GM18507 (cell line): ENCODE data around the gene RAB6A.
"Not testable (repeated sequence)": the region's sequence is repeated elsewhere in the genome, so short reads cannot be mapped to it uniquely, and the experiment has no call there.

Source experiments
- DNase-seq: peaks from one replicate; pipeline ENCODE4 v3.0.0; 2011; ENCODE audit warnings: low read depth; ENCODE audit not compliant: insufficient read length; ENCODE audit errors: extremely low spot score
- FAIRE-seq: peaks from 2 replicates; lab custom pipeline; 2011; peaks lifted over from hg19 to GRCh38; lab: Jason Lieb, UNC

Gene RAB6A

DNA sequence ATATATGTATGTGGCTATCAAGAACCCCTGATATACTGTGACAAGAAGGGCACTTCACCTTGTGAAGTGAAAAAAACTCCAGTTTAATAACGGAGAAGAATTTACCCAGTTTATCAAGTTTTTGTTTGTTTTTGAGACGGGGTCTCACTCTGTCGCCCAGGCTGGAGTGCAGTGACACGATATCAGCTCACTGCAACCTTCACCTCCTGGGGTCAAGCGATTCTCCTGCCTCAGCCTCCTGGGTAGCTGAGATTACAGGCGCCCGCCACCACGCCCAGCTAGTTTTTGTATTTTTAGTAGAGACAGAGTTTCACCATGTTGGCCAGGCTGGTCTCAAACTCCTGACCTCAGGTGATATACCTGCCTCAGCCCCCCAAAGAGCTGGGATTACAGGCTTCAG lies 26.9 kb downstream of the RAB6A start:
- DNase-seq, FAIRE-seq: not testable (repeated sequence)

DNA sequence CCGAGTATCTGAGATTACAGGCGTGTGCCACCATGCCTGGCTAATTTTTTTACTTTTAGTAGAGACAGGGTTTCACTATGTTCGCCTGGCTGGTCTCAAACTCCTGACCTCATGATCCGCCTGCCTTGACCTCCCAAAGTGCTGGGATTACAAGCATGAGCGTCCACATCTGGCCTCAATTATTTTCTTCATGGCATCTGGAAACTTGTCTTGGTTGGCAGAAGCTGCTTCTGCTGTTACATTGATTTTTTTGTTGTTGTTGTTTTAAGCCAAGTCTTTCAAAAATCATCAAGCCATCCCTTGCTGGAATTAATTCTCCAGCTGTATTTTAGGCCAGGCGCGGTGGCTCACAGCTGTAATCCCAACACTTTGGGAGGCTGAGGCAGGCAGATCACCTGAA lies 27.9 kb downstream of the RAB6A start:
- not testable (repeated sequence) for DNase-seq, FAIRE-seq

DNA sequence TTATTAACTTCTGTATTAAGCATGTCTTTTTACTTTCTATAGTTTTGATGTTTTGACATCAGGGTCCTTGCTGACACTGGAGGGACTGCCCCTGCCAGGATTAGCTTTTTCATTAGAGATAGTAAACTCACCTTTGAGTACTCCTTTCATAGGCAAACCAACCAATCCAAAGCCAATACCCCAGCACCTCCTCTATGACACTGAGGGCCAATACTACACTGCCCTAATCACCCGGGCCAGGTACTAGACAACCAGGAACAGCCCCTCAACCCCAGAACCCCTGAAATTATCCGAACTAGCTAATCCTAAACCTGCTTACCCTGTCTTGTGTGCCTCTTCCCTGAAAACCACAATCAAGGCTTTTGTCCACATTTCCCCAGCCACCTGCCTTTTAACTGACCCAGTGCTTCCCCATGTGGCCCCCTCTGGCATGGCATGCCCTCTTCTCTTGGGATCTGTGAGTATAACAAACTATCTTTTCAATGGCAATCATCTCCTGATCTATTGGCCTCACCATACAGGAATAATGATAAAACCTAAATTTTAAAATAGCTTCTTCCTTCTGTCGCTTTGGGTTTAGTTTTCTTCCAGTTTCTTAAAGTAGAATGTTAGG lies 31.2 kb downstream of the RAB6A start:
- no peak for FAIRE-seq

DNA sequence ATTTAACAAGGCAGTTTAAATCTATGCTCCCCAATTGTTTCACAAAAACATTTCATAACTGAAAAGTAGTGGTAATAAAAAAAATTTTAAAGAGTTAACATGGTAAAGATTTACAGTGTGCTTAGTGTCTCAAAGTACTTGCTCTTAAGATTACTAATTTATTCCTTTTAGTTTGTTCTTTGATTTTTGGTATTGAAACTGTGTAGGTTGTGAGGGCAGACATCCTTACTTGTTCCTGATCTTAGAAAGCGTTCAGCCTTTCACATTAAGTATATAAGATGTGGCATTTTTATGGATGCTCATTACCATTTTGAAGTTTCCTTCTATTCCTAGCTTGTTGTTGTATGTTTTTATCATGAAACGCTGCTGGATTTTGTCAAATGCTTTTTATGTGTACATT lies 32.9 kb downstream of the RAB6A start:
- FAIRE-seq, result peak; percentile 42
- DNase-seq, result no peak

More for the DNA sequence above, 31.2 kb downstream of the RAB6A start:
- DNase-seq, result no peak

DNA sequence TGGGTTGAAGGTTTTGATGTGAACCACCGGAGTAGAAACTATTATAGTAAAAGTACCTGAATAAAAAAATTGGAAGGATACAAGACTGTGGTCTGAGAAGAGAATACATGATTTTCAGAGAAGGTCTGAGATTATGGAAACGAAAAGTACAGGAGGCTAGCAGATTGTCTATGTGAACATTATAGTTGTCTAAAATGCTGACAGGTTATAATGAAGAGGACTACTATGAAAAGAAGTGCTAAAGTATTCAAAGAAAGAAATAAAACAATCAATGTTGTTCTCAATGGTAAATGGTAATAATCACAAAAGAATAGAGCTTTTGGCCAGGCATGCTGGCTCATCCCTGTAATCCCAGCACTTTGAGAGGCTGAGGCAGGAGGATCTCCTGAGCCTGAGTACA lies 34.0 kb downstream of the RAB6A start:
- no peak for FAIRE-seq
- DNase-seq, result no peak

DNA sequence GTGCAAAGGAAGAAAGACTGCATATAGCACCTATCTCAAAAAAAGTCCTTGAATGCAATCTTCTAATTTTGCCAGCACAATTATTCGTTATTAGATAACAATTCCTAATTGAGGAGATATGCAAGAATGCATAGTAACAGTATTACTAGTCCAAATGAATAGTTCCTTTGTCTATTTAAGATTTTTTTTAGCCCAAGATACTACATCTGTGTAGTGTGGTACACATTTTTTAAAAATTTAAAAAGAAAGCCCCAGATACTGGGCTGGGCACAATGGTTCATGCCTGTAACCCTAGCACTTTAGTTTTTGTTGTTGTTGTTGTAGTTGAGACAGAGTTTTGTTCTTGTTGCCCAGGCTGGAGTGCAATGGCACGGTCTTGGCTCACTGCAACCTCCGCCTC lies 43.7 kb downstream of the RAB6A start:
- FAIRE-seq, result no peak
- DNase-seq, result no peak

DNA sequence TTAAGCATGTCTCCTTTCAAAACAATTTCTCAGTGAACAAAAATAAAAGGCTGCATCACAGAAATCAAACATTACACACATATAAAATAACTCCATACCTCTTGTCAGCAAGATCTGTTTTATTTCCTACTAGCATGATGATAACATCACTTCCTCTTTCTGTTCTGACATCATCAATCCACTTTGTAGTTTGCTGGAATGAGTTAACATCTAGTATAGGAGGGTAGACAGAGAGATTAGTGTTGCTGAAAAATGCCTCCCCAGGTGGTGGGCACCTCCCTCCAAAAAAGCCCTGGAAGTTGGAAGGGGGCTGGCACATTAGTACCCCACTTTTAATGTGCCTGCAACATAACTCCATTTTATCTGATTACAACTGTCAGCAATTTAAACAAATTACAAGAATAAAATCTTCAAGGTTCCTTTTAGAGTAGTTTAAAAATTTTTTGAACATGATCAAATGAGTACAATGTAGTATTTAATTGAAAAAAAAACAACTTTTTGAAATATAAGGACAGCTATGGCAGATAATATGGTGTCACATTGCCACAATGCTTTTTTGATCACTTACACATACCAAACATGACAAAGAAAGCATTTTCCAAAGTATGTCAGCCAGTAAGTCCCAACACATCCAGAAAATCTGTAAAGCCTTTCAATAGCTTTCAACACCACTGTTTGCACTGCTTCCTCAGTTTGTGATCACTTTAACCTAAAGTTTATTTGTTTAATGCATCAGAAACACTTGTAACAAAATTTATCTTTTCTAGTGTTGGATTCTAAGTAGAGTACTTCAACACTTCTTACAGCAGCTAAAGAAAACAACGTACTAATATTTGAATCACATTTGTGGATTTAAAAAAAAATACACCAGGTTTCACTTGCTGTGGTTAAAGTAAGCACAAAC lies 44.5 kb downstream of the RAB6A start:
- FAIRE-seq, result peak; percentile 67
- DNase-seq, result no peak

DNA sequence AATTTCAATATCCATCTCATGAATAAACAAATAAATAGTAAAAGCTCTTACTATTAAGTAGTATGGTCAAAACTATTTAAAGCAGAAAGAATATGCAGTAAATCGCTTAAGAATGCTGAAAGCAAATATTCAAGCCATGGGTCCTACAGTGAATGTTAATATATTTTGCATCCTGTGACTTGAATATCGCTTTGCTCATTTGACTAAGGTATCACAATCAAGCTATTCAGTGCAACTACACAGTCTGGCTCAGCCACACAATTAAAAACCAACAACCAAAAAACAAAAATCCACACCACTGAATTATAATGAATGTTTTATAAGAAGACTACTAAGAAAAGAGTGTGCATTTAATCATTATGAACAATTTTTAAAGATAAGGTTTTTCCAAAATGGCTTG lies 45.3 kb downstream of the RAB6A start:
- DNase-seq (no peak), FAIRE-seq (no peak)

DNA sequence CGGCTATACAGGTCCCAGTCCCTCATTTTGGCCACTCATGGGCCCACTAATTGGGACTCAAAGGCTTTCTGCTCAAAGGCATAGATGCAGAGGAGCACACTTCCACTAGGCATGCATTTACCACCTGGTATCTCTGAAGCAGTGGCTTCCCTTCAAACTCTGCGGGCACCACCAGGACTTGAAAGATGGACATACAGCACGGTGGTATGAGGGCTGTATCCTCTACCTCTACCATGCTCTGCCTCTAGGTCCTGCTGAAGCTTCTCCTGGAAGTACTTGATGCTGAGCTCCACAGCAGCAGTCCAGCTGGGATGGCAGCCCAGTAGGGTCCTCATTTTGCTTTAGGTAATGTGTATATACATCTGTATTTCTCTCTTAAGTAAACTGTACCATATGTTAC lies 49.9 kb downstream of the RAB6A start:
- FAIRE-seq (no peak), DNase-seq (no peak)

DNA sequence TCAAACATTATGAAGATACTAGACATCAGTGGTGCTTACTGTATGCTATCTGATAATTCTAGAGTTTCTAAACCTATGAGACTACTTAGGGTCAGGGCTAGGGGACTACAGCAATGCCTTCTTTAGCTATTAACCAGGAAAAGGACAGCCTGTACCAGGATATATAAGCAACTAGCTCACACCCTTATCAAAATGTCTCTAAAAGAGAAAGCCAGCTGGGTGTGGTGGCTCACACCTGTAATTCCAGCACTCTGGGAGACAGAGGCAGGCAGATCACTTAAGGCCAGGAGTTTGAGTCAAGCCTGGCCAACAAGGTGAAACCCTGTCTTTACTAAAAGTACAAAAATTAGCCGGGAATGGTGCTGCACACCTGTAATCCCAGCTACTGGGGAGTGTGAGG lies 55.8 kb downstream of the RAB6A start:
- DNase-seq (no peak), FAIRE-seq (no peak)

DNA sequence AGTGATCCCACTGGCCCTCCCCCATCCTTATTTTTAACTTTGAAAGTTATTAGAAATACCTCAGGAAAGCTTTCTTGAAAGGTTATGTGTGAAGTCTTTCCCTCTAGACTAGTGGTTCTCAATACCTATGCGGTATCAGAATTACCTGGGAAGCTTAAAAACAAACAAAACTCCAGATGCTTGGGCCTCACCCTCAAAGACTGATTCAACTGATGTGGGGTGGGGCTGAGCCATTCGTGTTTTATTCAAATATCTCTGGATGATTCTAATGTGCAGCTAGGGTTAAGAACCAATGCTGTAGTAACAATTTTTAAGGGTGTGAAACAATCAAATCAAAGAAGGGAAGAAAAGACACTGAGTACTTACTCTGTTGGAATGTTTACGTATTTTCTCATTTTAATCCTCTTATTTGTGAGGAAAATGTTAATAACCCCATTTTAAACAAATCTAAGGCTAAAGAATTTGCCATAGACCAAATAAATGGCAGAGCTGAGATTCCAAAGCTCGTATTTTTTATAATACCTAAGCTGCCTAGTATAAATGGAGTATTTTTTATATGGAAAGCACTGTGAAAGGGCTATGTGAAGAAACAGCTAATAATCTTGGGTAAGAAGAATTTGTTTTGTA lies 66.9 kb downstream of the RAB6A start:
- FAIRE-seq (no peak), DNase-seq (no peak)

DNA sequence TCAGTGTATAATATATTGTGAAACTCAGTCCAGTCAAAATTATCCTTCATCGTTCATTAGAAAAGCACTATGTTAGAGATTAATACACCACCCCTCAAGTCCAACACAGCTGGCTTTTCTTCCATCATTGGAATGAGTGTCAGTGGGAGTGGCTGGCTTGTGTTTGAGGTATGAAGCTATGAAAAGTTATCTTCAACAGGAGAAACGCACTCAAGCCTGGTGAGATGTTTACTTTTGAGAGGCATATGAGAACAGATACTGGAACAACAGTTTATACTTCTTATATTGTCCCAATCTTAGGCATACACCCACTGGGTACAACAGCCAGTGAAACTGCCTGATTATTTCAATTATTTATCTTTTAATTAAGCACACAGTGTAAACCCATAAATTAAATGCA lies 80.2 kb downstream of the RAB6A start:
- FAIRE-seq (no peak), DNase-seq (no peak)

DNA sequence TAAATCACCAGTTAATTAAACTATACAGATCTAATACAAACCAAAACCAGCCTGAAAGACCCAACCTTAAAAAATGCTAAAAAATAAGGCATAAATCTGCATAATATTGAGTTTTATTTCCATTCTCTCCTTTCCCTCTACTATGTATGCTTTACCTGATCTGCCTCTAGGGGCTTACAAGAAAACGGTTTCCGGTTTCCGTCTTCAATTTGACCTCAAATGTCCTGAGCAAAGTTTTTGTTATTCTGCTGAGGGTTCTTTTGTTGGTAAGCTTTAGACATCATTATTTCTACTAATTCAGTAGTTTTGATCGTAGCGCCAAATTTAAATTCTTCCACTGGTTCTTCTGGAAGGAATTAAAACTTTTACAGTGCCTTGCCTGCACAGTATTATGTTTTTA lies 84.3 kb downstream of the RAB6A start:
- not testable (repeated sequence) for DNase-seq, FAIRE-seq

DNA sequence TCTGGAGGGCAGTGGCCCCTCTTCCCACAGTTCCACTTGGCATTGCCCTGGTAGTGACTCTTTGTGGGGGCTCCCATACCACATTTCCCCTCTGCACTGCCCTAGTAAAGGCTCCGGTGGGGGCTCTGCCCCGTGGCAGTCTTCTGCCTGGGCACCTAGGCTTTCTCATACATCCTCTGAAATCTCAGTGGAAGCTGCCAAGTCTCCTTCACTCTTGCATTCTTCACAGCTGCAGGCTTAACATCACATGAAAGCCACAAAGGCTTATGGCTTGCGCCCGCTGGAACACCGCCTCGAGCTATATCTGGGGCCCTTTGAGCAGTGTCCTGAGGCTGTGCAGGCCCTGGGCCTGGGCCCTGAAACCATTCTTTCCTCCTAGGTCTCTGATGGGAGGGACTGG lies 89.2 kb downstream of the RAB6A start:
- DNase-seq, result no peak

DNA sequence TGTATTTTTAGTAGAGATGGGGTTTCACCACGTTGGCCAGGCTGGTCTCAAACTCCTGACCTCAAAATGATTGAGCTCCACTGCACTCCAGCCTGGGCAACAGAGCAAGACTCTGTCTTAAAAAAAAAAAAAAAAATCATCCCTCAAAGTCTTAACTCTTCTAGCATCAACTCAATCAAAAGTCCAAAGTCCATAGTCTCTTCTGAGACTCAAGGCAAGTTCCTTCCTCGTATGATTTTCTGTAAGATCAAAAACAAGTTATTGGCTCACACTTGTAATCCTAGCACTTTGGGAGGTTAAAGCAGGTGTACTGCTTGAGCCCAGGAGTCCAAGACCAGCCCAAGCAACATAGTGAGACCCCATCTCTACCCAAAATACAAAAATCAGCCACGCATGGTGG lies 90.1 kb downstream of the RAB6A start:
- FAIRE-seq (no peak), DNase-seq (no peak)

More for the DNA sequence above, 89.2 kb downstream of the RAB6A start:
- no peak for FAIRE-seq

DNA sequence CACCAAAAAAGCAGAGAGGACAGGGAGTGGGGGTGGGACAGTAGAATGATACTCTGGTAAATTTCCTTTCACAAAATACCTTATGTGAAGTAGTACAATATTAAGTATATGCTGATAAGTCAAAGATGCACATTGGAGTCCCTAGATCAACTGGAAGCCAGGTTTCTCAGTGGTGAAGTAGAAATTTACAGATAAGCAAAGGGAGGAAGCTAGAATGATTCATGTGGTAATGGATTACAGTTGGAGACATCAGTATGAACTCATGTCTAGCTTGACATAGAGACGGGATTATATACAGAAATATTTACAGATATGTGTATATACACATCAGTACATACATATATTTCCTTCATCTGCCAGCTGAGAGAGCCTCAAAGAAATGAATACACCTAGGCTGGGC lies 93.0 kb downstream of the RAB6A start:
- no peak for FAIRE-seq
- DNase-seq, result no peak

DNA sequence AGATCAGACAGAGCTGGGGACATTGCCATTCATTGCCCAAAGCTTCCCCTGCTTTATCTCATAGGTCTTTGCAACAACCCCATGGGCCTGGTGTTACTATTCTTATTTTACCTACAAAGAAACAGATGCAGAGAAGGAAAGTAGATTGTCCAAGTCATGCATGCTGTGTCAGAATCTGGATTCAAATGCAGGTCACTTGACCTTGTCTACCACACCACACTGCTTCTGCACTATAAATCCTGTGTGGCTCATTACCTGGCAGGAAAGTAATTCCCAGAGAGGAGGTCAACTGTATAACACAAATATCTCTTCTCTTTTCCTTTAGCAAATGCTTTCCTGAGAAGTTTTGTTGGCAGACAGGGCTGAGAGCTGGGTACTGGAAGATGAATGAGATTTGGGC lies 96.0 kb downstream of the RAB6A start:
- no peak for FAIRE-seq

DNA sequence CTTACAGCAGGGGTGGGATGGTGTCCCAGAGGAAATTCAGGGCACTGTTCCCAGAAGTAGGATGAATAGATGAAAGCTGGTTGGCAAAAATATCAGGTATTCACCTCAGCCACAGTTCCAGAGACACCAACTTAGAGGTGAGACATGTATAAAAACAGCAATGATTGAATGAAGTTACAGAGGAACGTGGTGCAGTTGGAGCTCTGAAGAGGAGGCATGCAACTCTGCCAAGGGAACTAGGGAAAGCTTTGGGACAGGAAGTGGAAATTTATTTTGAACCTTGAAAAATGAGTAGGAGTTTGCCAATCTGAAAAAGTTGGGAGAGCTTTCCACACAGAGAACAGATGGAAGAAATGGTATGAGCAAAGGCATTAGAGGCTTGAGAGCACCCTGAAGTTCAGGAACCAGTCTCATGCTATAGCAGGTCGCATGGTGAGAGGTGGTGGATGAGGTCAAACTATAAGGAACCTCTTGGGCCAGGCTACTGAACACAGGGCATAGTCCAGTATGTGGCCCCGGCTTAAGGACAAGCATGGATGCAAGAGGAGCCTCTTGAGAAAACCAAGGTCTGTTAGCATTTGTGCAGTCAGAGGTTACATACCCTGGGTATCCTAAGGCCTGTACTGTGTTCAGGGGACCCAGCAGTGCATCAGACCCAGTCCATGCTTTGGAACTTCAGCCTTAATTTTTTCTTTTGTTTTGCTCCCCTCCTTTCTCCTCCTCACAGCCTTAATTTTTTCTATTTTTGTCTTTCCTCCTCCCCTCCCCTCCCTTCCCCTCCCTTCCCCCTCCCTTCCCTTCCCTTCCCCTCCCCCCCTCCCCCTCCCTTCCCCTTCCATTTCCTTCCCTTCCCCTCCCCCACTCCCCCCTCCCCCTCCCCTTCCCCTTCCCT lies 97.0 kb downstream of the RAB6A start:
- FAIRE-seq, result no peak
- no peak for DNase-seq

More for the DNA sequence above, 96.0 kb downstream of the RAB6A start:
- no peak for DNase-seq

DNA sequence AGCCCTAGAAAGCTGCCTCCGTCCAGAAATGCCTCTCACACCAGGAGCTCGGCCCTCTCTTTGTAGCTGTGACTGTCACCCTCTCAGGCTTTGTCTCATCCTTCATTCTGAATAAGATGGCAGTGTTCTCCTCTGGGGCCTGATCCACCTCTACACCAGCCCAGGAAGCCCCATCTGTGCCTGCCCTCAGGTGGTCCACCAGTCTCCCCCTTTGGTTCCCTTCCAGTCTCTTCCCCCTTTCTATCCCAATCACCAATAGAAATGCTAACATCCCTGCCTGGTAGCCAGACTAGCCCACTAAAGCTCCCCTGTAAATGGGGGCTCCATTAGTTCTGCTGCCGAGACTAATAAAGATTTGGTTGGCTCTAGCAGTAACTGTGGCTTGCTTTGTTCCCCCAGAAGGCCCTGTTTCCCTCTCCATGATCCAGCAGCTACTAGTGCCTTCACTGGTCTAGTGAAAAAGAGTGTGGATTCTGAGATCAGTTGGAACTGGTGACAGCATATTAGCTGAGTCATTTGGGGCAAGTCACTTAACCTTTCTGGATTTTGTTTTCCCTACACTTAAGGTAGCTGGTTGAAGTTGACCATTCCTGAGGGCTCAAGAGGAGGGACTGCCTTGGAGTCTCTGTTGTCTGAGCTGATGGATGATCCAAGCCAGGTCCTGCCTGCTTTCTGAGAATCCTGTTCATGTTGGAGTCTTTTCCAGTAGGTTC lies 98.3 kb downstream of the RAB6A start:
- DNase-seq (no peak), FAIRE-seq (no peak)
